WTC11 (cell line): ENCODE results near the gene TNFRSF11A. TPM values are rescaled to one million over a fixed set of nuclear protein-coding genes. Genes with fewer than 3 reads are reported as not detected.

ENCODE experiments used
- ATAC-seq: fragments of 200-7000 bp; cut with Tn5 transposase; 2 replicates; pipeline ENCODE4 v1.10.0; 2021; ENCODE audit warnings: mild to moderate bottlenecking, moderate library complexity
- CTCF ChIA-PET: fragments of 300-600 bp; sonication (Branson Sonifier 250); formaldehyde crosslinking; loops from one replicate; lab custom pipeline; 2021; ENCODE audit warnings: antibody characterized with exemption; lab: Charles Lee
- POLR2A ChIA-PET: fragments of 350-600 bp; sonication (Branson Sonifier 250); formaldehyde crosslinking; loops from one replicate; lab custom pipeline; 2021; ENCODE audit warnings: antibody characterized with exemption; lab: Charles Lee
- DNase-seq: peaks from one replicate; pipeline ENCODE4 v3.0.0; 2021; ENCODE audit warnings: low spot score
- H3K27ac Mint-ChIP-seq: 2 replicates; pipeline ENCODE4 v1.8.0; 2021; ENCODE audit warnings: mixed read lengths
- H3K27me3 Mint-ChIP-seq: 2 replicates; pipeline ENCODE4 v1.8.0; 2021; ENCODE audit warnings: low read depth, mild to moderate bottlenecking, moderate library complexity, mixed read lengths
- H3K36me3 Mint-ChIP-seq: 2 replicates; pipeline ENCODE4 v1.8.0; 2021; ENCODE audit warnings: mixed read lengths
- H3K4me1 Mint-ChIP-seq: 2 replicates; pipeline ENCODE4 v1.8.0; 2022; ENCODE audit warnings: mixed read lengths
- H3K4me3 Mint-ChIP-seq: 2 replicates; pipeline ENCODE4 v1.8.0; 2021; ENCODE audit warnings: mild to moderate bottlenecking, moderate library complexity, mixed read lengths
- H3K9me3 Mint-ChIP-seq: 2 replicates; pipeline ENCODE4 v1.8.0; 2021; ENCODE audit warnings: mixed read lengths
- AFF4 ChIP-seq: sonication (generic); formaldehyde crosslinking; IDR thresholded peaks from 2 replicates; pipeline ENCODE4 v1.8.1; 2023; ENCODE audit warnings: mild to moderate bottlenecking, missing genetic modification reagents, borderline replicate concordance
- ARID4B ChIP-seq: sonication (generic); formaldehyde crosslinking; IDR thresholded peaks from 2 replicates; pipeline ENCODE4 v1.8.0; 2023; ENCODE audit warnings: missing genetic modification reagents, mild to moderate bottlenecking, borderline replicate concordance
- ATF1 ChIP-seq: sonication (generic); formaldehyde crosslinking; IDR thresholded peaks from 2 replicates; pipeline ENCODE4 v1.8.1; 2023; ENCODE audit warnings: mild to moderate bottlenecking, moderate library complexity, missing genetic modification reagents
- ATF2 ChIP-seq: sonication (generic); formaldehyde crosslinking; IDR thresholded peaks from 2 replicates; pipeline ENCODE4 v1.8.1; 2022; ENCODE audit warnings: low read depth, missing genetic modification reagents, borderline replicate concordance
- CDX4 ChIP-seq: fragments of 250-450 bp; sonication (Bioruptor Pico); IDR thresholded peaks from 2 replicates; pipeline ENCODE4 v1.9.0; 2021; ENCODE audit warnings: moderate library complexity, mild to moderate bottlenecking, inconsistent platforms, borderline replicate concordance
- E2F1 ChIP-seq: sonication (generic); formaldehyde crosslinking; IDR thresholded peaks from 2 replicates; pipeline ENCODE4 v1.8.0; 2022; ENCODE audit warnings: mild to moderate bottlenecking, missing genetic modification reagents
- ERG ChIP-seq: fragments of 250-450 bp; sonication (Bioruptor Pico); IDR thresholded peaks from 2 replicates; pipeline ENCODE4 v1.8.0; 2021; ENCODE audit warnings: mild to moderate bottlenecking
- FOXJ3 ChIP-seq: sonication (generic); formaldehyde crosslinking; IDR thresholded peaks from 2 replicates; pipeline ENCODE4 v1.9.0; 2021; ENCODE audit warnings: missing genetic modification reagents, mild to moderate bottlenecking, borderline replicate concordance
- FOXK1 ChIP-seq: sonication (generic); formaldehyde crosslinking; IDR thresholded peaks from 2 replicates; pipeline ENCODE4 v1.8.0; 2022; ENCODE audit warnings: mild to moderate bottlenecking, moderate library complexity, missing genetic modification reagents
- MYBL2 ChIP-seq: sonication (generic); formaldehyde crosslinking; IDR thresholded peaks from 2 replicates; pipeline ENCODE4 v1.8.1; 2023; ENCODE audit warnings: mild to moderate bottlenecking, moderate library complexity, missing genetic modification reagents
- ZNF317 ChIP-seq: sonication (generic); formaldehyde crosslinking; IDR thresholded peaks from 2 replicates; pipeline ENCODE4 v1.8.1; 2023; ENCODE audit warnings: low read depth, mild to moderate bottlenecking, moderate library complexity, missing genetic modification reagents, borderline replicate concordance
- ZNF416 ChIP-seq: fragments of 250-450 bp; sonication (Bioruptor Pico); IDR thresholded peaks from 2 replicates; pipeline ENCODE4 v1.9.0; 2021; ENCODE audit warnings: mild to moderate bottlenecking, inconsistent platforms
- ZNF423 ChIP-seq: fragments of 250-450 bp; sonication (Bioruptor Pico); IDR thresholded peaks from 2 replicates; pipeline ENCODE4 v2.1.2; 2022; ENCODE audit warnings: mild to moderate bottlenecking, moderate library complexity
- ZNF512 ChIP-seq: sonication (generic); formaldehyde crosslinking; IDR thresholded peaks from 2 replicates; pipeline ENCODE4 v1.8.1; 2022; ENCODE audit warnings: missing genetic modification reagents, borderline replicate concordance
- total RNA-seq: library from RNA; stranded (reverse); gene quantifications from 3 replicates; pipeline ENCODE4 v1.2.3, GENCODE V29; 2021

Gene TNFRSF11A
- total RNA-seq, 1 experiment from 2014 or later = 4.9 TPM

GRCh38 chr18:62360805-62361204 lies 35.7 kb downstream of the TNFRSF11A start:
- H3K36me3 Mint-ChIP-seq = no peaks in the 10 kb centered on the region
- peaks cover 5% of the 10 kb centered on the region; the same call in 1 of the 2 replicates for H3K4me1 Mint-ChIP-seq
- TF ChIP-seq AFF4 (CRISPR knock-in tag) = no peak
- no peak for TF ChIP-seq CDX4
- no peak for TF ChIP-seq FOXK1 (CRISPR knock-in tag)
- TF ChIP-seq ATF2 (CRISPR knock-in tag) = no peak
- no peak for TF ChIP-seq ZNF317
- TF ChIP-seq E2F1 (CRISPR knock-in tag) = no peak
- TF ChIP-seq ZNF416 = no peak
- CTCF ChIA-PET = no interaction called here
- H3K9me3 Mint-ChIP-seq = no peaks in the 10 kb centered on the region
- no peak for ATAC-seq
- no peak for DNase-seq
- H3K27me3 Mint-ChIP-seq = no peaks in the 10 kb centered on the region
- H3K27ac Mint-ChIP-seq = peak overlapping the region; percentile 28; the same call in 1 of the 2 replicates
- POLR2A ChIA-PET = no interaction called here
- H3K4me3 Mint-ChIP-seq = no peak overlapping the region

- Mint-ChIP-seq H3K4me3 (no peak overlapping the region), H3K9me3 (no peaks in the 10 kb centered on the region), H3K36me3 (no peaks in the 10 kb centered on the region), H3K27me3 (no peaks in the 10 kb centered on the region), H3K27ac (no peak overlapping the region), H3K4me1 (peaks cover 8% of the 10 kb centered on the region; the same call in 1 of the 2 replicates)
- CTCF ChIA-PET = no interaction called here
- POLR2A ChIA-PET = no interaction called here
- DNase-seq (no peak), ATAC-seq (no peak)
- TF ChIP-seq ARID4B = no peak
These were observed 36.2 kb downstream of the TNFRSF11A start for GRCh38 chr18:62361288-62361687.

- CTCF ChIA-PET = no interaction called here
- TF ChIP-seq ERG (CRISPR knock-in tag) (no peak), ZNF423 (CRISPR knock-in tag) (no peak), ATF1 (no peak), FOXK1 (CRISPR knock-in tag) (no peak), E2F1 (CRISPR knock-in tag) (no peak), MYBL2 (CRISPR knock-in tag) (no peak), CDX4 (no peak), ZNF512 (CRISPR knock-in tag) (no peak), FOXJ3 (no peak)
These were observed 39.4 kb downstream of the TNFRSF11A start for GRCh38 chr18:62364558-62364957.

More at GRCh38 chr18:62364558-62364957, 39.4 kb downstream of the TNFRSF11A start:
- POLR2A ChIA-PET = no interaction called here
- peaks cover 14% of the 10 kb centered on the region for H3K4me1 Mint-ChIP-seq
- H3K36me3 Mint-ChIP-seq = no peaks in the 10 kb centered on the region
- no peaks in the 10 kb centered on the region for H3K27me3 Mint-ChIP-seq
- DNase-seq (no peak), ATAC-seq (no peak)
- no peaks in the 10 kb centered on the region for H3K9me3 Mint-ChIP-seq
- no peak overlapping the region for H3K4me3 Mint-ChIP-seq
- H3K27ac Mint-ChIP-seq = no peak overlapping the region
